Right ventricle myocardium superior (tissue), 1 donor: ENCODE measurements around the gene ARL4A. TPM values are rescaled to one million over a fixed set of nuclear protein-coding genes. Genes with fewer than 3 reads are reported as not detected.
"Not testable (repeated sequence)": the region's sequence is repeated elsewhere in the genome, so short reads cannot be mapped to it uniquely, and the experiment has no call there.

Experiments used
- ATAC-seq: fragments of 200-7000 bp; cut with Tn5 transposase; one replicate; pipeline ENCODE4 v1.9.1; 2020; ENCODE audit warnings: mild to moderate bottlenecking; ENCODE audit not compliant: poor library complexity
- DNase-seq: peaks from one replicate; pipeline ENCODE4 v3.0.0-alpha.2; 2020
- intact Hi-C: fragments of 100-400 bp; cut with DNase I; formaldehyde crosslinking; loops from one replicate; pipeline ENCODE4 v1.11.2; 2022
- long read RNA-seq: library from polyadenylated mRNA; unstranded; transcript quantifications from one replicate; pipeline ENCODE4 v2.0.0, GENCODE V29; 2021
- total RNA-seq: library from RNA; stranded (reverse); fragmentation: NEBNext Ultra II Directional; extraction: Animal tissue kit (Norgen Biotek cat#: 25700); gene quantifications from one replicate; pipeline ENCODE4 v1.2.1, GENCODE V29; 2021
- donor health status: DM: no; HTN: yes; CAD: no; lungs with severe emphysema.

Gene ARL4A, protein sequence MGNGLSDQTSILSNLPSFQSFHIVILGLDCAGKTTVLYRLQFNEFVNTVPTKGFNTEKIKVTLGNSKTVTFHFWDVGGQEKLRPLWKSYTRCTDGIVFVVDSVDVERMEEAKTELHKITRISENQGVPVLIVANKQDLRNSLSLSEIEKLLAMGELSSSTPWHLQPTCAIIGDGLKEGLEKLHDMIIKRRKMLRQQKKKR
- 10.9 TPM for total RNA-seq
- long read RNA-seq, partial matches to known transcripts: 0 of 11 reads
- long read RNA-seq, other reads (novel, unspliced or antisense): 0 of 11 reads

DNA sequence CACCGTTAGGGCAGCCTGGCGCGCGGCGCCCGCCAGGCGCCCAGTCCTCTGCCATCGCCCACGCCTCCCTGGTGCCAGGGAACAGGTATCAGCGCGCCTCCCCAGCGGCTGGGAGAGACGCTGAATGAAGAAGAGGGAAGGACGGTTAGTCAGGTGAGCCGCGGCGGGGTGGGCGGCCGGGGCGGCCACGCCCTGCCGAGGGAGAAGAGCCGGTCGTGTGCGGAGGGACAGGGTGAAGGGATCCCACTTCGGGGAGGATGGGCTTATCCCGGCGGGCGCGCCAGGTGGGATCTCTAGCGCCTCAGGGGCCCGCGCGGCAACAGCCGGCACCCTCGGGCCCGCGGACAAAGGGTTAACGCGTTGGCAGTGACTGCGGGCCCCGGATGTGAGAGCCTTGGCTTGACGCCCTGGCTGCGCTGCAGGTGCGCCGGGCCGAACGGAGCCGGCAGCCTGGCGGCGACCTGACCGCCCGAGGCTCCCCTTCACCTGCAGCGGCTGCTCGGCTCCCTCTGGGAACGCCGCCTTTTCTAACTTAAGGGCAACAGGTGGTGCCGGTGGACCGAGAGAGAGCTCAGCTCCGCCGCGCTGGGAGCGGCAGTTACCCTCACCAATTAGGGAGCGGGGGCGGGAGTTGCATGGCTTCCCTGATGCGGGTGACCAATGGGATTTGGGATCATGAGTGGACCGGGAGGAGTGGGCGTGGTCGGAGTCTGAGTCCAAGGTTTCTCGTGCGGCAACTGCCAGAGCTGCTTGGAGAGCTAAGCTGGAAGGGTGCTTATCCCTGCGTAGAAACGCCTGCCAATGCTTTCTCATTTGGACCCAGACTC lies at the start of gene ARL4A:
ARL4A (plus strand) TSS at position 743 of the 827 bp plus-strand sequence. CDS start 622 bp downstream, outside the sequence.
- ATAC-seq (peak; percentile 95), DNase-seq (peak; percentile 99)
- intact Hi-C loops: loop anchor here (5.0 to 10.0 kb wide), 2 partner anchors 40 to 428 kb away; no protein-coding TSS in a partner anchor

DNA sequence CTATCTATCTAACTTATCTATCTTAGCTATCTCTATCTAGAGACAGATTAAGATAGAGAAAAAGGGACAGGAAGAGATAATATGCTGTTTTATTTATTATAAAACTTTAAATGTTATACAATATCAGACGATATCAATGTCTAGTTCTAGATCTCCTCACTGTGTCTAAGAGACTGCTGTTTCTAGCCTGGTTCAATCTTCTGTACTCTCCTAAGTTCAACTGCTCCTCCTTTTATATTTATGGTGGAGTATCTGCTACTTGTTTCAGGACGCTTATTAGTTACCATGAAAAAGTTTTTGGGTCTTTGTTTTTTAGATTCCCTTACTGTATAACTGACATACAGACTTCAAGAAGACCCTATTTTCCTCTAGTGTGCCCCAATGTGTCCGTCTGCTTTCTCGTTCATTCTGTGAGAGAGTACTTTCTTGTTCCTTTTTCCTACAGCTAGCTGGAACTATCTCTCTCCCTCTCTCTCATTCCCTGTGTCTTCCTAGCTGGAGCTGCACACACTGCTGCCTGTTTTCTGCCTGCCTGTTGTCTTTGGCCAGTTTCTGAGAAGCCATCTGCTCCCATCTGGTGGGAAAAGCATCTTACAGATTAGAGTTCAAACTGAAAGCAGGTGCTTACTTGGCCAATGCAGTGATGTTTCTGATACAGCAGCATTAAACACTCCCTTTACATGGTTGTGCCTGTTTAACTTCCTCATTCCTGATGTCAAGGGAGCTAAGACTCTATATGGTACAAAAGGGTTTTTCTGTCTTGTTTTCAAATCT lies 49.4 kb upstream of the ARL4A start:
- peak; percentile 46 for ATAC-seq
- DNase-seq: no peak
- intact Hi-C loops: loop anchor here (2.0 kb wide), 1 partner anchor 625 kb away; no protein-coding TSS in a partner anchor

- no peak for DNase-seq
- intact Hi-C loops: loop anchor here (2.0 kb wide), 1 partner anchor 624 kb away; no protein-coding TSS in a partner anchor
- peak; percentile 55 for ATAC-seq
These were observed 48.5 kb upstream of the ARL4A start for GRCh38 chr7:12638851-12639456.

DNA sequence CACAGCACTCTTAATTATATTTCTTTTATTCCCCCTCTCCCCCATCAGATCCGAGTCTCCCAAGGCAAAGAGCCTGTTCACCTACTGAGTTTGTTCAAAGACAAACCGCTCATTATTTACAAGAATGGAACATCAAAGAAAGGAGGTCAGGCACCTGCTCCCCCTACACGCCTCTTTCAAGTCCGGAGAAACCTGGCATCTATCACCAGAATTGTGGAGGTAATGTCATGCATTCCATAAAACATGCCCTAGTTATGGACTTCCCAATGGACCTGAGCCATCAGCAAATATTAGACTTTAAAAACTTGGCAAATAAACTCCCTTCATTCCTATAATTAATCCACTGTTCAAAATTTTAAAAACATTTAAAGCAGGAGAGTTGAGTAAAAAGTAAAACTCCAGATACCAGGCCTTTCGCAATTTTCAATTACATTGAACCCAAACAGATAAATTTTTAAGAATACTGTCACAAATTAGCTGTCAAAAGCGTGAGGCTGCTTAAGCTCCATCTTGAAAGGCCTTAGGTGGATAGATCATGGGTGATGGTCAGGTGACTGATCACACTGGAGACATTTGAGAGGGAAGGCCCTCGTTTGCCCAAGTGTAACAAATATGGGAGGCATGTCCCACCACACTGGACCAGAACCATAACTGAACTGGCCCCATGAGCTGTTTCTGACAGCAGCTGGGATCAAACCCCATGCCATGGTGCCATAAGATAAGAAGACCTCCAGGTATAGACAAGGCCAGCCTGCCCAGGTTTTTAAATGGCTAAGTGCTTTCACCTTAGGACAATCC lies 46.9 kb upstream of the ARL4A start:
- no peak for ATAC-seq
- no peak for DNase-seq
- intact Hi-C loops: no loop called here

GRCh38 chr7:12641196-12641595 lies 46.2 kb upstream of the ARL4A start:
- no peak for DNase-seq
- no peak for ATAC-seq
- intact Hi-C loops: no loop called here

GRCh38 chr7:12642508-12642907 lies 44.9 kb upstream of the ARL4A start:
- intact Hi-C loops: no loop called here
- no peak for DNase-seq
- no peak for ATAC-seq

- intact Hi-C loops: no loop called here
- DNase-seq (no peak), ATAC-seq (no peak)
These were observed 44.3 kb upstream of the ARL4A start for GRCh38 chr7:12643001-12643643.

- ATAC-seq (no peak), DNase-seq (no peak)
- intact Hi-C loops: no loop called here
These were observed 43.8 kb upstream of the ARL4A start for GRCh38 chr7:12643644-12644043.

GRCh38 chr7:12645212-12645611 lies 42.2 kb upstream of the ARL4A start:
- intact Hi-C loops, ATAC-seq, DNase-seq: not testable (repeated sequence)

- intact Hi-C loops: no loop called here
- no peak for ATAC-seq
- no peak for DNase-seq
These were observed 41.3 kb upstream of the ARL4A start for GRCh38 chr7:12646139-12646538.

DNA sequence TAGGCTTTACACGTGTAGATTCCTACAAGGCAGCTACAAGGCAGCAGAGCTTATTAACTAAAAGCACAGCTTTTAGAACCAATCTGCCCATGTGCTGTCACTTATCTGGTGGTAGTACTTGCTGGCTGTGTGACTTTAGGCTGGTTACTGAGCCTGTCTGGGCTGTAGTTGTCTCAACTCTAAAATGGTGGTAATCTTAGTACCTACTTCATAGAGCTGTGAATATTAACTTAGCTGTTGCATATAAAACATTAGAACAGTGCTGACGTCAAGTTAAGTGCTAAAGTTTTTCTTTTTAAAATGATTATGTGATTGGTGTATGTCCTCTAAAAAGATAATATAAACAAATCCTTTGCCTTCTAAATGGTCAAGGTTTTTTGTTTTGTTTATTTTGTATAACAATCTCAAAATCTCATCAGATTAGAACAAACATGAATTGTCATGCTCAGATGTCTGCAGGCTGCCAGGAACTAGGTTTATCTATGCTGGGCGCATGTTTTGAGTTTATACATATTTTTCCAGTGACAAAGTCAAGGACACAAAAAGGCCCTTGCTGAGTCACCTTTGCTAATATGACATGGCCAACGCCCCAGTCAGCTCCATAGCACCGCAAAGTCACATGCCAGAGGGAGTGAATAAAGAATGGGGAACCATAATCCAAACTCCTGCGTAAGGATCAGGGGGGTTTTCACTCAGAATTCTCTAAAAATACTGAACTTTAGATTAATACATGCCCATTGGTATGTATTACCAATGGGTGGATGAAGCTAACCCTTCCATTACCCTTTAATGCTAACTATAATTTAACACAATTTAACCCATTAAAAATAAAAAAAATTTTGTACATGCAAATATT lies 39.8 kb upstream of the ARL4A start:
- DNase-seq (no peak), ATAC-seq (no peak)
- intact Hi-C loops: no loop called here

GRCh38 chr7:12648704-12649261 lies 38.6 kb upstream of the ARL4A start:
- no peak for DNase-seq
- intact Hi-C loops: no loop called here
- no peak for ATAC-seq

GRCh38 chr7:12649348-12649747 lies 38.1 kb upstream of the ARL4A start:
- no peak for ATAC-seq
- intact Hi-C loops: no loop called here
- no peak for DNase-seq

DNA sequence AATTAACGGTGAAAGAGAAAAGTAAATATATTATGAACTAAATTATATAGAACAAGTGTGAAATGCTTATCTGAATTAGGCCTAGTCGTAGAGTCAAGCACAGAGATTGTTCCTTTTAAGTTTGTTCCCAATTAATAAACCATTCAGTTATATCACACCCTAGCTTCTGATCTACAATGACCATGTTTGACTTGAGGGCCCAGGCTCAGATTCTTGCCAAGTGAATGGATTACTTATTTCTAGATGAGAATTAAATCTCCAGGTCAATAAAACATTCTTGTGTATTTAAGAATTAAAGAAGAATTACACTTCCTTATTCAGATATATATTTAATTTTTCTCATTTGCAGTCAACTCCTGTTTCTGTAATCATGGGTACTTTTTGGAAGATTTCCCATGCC lies 37.4 kb upstream of the ARL4A start:
- ATAC-seq: no peak
- intact Hi-C loops: no loop called here
- no peak for DNase-seq

DNA sequence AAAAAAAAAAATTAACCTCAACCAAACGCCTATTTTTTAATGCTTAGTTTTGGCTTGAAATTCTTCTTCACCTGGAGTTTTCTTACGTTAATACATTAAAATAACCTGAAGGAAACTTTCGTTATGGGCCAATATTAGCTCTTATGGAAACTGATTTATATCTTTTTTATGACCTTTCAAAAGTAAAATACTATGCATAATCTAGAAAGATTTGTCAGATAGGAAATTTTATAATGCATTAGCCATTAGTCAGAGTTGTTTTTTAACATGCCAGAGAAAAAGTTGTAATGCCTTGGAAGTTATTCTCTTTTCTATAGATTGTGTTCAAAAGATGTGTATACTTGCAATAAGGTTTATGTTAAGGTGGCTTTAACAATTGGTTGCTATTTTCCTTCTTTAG lies 34.3 kb upstream of the ARL4A start:
- intact Hi-C loops: no loop called here
- DNase-seq (no peak), ATAC-seq (no peak)

GRCh38 chr7:12653518-12653917 lies 33.9 kb upstream of the ARL4A start:
- DNase-seq: no peak
- no peak for ATAC-seq
- intact Hi-C loops: no loop called here
